Trophoblast cell (in vitro differentiated cells and primary cell): ENCODE data around the gene CRACR2B.
A peak's percentile ranks its signal among the peaks of the same experiment; 100 is the strongest.

ENCODE experiments used
- DNase-seq, 2 donors: peaks; one replicate each; pipeline ENCODE4 v3.0.0-alpha.2; 2016
- H2AFZ ChIP-seq: 2 replicates; pipeline ENCODE4 v1.6.1; 2013; ENCODE audit warnings: low read length, moderate library complexity, mild to moderate bottlenecking; ENCODE audit not compliant: insufficient read depth, poor library complexity
- H2AK5ac ChIP-seq: 2 replicates; pipeline ENCODE4 v1.6.1; 2013; ENCODE audit warnings: mild to moderate bottlenecking, low read length
- H2BK120ac ChIP-seq: 2 replicates; pipeline ENCODE4 v1.6.1; 2013; ENCODE audit warnings: low read length, mild to moderate bottlenecking, moderate library complexity; ENCODE audit not compliant: insufficient read depth, poor library complexity
- H2BK12ac ChIP-seq: 2 replicates; pipeline ENCODE4 v1.6.1; 2013; ENCODE audit warnings: mild to moderate bottlenecking, low read length, moderate library complexity
- H2BK5ac ChIP-seq: 2 replicates; pipeline ENCODE4 v1.6.1; 2013; ENCODE audit warnings: low read length, low read depth, moderate library complexity, mild to moderate bottlenecking; ENCODE audit not compliant: poor library complexity
- H3K14ac ChIP-seq: 2 replicates; pipeline ENCODE4 v1.6.1; 2013; ENCODE audit warnings: mild to moderate bottlenecking, low read length
- H3K18ac ChIP-seq: 2 replicates; pipeline ENCODE4 v1.6.1; 2013; ENCODE audit warnings: mild to moderate bottlenecking, low read length
- H3K23ac ChIP-seq: 2 replicates; pipeline ENCODE4 v1.6.1; 2013; ENCODE audit warnings: low read length
- H3K27ac ChIP-seq: 2 replicates; pipeline ENCODE4 v1.5.1; 2013; ENCODE audit warnings: low read depth, mild to moderate bottlenecking, inconsistent platforms, low read length, moderate library complexity
- H3K27me3 ChIP-seq: 2 replicates; pipeline ENCODE4 v1.6.1; 2013; ENCODE audit warnings: inconsistent platforms, mild to moderate bottlenecking, low read length, moderate library complexity; ENCODE audit not compliant: insufficient read depth
- H3K36me3 ChIP-seq, 2 experiments: 1 replicate in 1 of 2; 2 replicates in 1 of 2; pipeline ENCODE4 v1.6.1; 2013; ENCODE audit warnings: low read length in 2 of 2, mild to moderate bottlenecking in 2 of 2, moderate library complexity in 1 of 2; ENCODE audit not compliant: insufficient read depth in 2 of 2, control insufficient read depth in 1 of 2
- H3K4ac ChIP-seq: 2 replicates; pipeline ENCODE4 v1.6.1; 2013; ENCODE audit warnings: low read depth, mild to moderate bottlenecking, low read length, moderate library complexity
- H3K4me1 ChIP-seq, 2 experiments: 1 replicate in 1 of 2; 2 replicates in 1 of 2; pipeline ENCODE4 v1.6.1; 2013; ENCODE audit warnings: low read length in 2 of 2, mild to moderate bottlenecking in 2 of 2, moderate library complexity in 1 of 2; ENCODE audit not compliant: insufficient read depth in 2 of 2, control insufficient read depth in 1 of 2
- H3K4me2 ChIP-seq: 2 replicates; pipeline ENCODE4 v1.6.1; 2013; ENCODE audit warnings: inconsistent platforms, mild to moderate bottlenecking, low read length, moderate library complexity
- H3K4me3 ChIP-seq: 2 replicates; pipeline ENCODE4 v1.5.1; 2013; ENCODE audit warnings: mild to moderate bottlenecking, low read depth, low read length, inconsistent platforms
- H3K79me1 ChIP-seq: one replicate; pipeline ENCODE4 v1.6.1; 2013; ENCODE audit warnings: low read length
- H3K79me2 ChIP-seq: 2 replicates; pipeline ENCODE4 v1.6.1; 2013; ENCODE audit warnings: low read length, mild to moderate bottlenecking; ENCODE audit not compliant: control insufficient read depth, insufficient read depth, poor library complexity
- H3K9ac ChIP-seq: 2 replicates; pipeline ENCODE4 v1.6.1; 2013; ENCODE audit warnings: mild to moderate bottlenecking, low read length
- H3K9me3 ChIP-seq: 2 replicates; pipeline ENCODE4 v1.6.1; 2013; ENCODE audit warnings: low read depth, mild to moderate bottlenecking, control low read depth, inconsistent platforms, low read length; ENCODE audit not compliant: insufficient read depth
- H4K12ac ChIP-seq: 2 replicates; pipeline ENCODE4 v1.6.1; 2013; ENCODE audit warnings: low read depth, mild to moderate bottlenecking, low read length, moderate library complexity
- H4K8ac ChIP-seq: 2 replicates; pipeline ENCODE4 v1.6.1; 2013; ENCODE audit warnings: low read depth, mild to moderate bottlenecking, low read length, moderate library complexity
- H4K91ac ChIP-seq: one replicate; pipeline ENCODE4 v1.6.1; 2013; ENCODE audit warnings: low read depth, mild to moderate bottlenecking, low read length, moderate library complexity
- WGBS: extraction: QIAGEN DNeasy Blood & Tissue Kit; methylation state at CpG from one replicate; pipeline ENCODE4 v1.1.7; 2013; ENCODE audit warnings: missing lambda C conversion rate; ENCODE audit not compliant: insufficient read length, insufficient coverage; ENCODE audit errors: extremely low coverage; 5-methylcytosine and 5-hydroxymethylcytosine counted together

CRACR2B gene

DNA sequence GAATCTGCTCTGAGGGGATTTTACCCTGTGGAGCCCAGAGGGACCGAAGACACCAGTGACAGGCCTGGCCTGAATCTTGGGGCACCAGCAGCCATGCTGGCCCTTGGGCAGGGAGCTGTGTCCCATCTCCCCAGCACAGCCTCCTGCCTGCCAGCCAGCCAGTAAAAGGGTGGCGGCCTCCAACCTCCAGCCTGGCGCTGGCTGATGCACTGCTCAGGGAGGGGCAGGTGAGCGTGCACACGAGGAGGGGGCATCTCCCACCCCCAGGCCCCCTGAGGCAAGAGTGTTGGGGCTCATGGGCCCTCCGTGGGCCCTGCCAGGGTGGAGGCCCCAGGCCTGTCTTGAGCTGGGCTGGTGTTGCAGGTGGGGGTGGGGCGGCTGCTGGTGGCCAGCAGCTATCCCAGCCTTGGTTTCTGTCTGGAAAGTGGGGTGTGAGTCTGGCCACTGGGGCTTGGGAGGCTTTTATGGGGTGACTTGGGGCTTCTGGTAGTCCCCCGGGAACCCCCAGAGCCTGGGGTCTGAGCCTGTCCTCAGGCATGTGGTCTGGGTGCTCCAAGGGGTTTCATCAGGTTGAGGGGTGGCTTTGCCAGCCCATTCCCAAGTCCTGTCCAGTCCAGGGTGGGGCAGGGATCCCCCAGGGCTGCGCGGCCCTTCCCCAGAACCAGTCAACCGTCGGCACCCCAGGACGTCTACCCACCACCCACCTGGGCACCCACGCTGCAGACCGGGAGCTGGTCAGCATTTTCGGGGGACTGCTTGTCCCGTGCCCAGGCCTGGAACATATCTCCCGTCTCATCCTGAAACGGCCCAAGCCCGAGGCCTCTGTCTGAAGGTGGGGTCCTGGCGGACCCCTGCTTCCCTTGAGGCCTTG, 32.8 kb downstream of the CRACR2B start:
- Histone ChIP-seq H2BK120ac (no peak overlapping the region), H3K36me3 (peaks cover 0 to 5% of the 10 kb centered on the region in 2 experiments), H3K79me2 (no peaks in the 10 kb centered on the region), H4K91ac (no peak overlapping the region), H3K4ac (no peak overlapping the region), H2BK5ac (no peak overlapping the region), H4K12ac (no peak overlapping the region), H3K27ac (no peak overlapping the region), H3K27me3 (no peaks in the 10 kb centered on the region), H2AK5ac (no peak overlapping the region), H2BK12ac (no peak overlapping the region), H3K79me1 (no peaks in the 10 kb centered on the region), H3K4me1 (no peaks in the 10 kb centered on the region), H3K23ac (no peak overlapping the region), H3K4me2 (no peak overlapping the region), H2AFZ (no peak overlapping the region), H4K8ac (no peak overlapping the region), H3K4me3 (no peak overlapping the region), H3K18ac (no peak overlapping the region), H3K9ac (no peak overlapping the region), H3K14ac (no peak overlapping the region), H3K9me3 (peaks cover 1% of the 10 kb centered on the region)
- WGBS = no CpG with 5 or more reads among the region's 21 CpGs
- DNase-seq = no peak

DNA sequence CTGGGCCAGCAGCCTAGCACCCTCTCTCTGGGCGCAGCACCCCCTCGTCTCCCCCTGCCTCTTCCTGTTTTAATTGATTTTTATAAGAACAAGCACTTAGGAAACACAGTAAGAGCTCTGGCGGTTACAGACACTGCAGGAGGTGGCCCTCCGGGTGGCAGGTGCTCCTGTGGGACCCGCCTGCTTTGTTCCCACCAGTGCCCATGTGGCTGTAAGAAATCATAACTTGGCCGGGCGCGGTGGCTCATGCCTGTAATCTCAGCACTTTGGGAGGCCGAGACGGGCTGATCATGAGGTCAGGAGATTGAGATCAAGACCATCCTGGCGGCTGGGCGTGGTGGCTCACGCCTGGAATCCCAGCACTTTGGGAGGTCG, 33.4 kb downstream of the CRACR2B start:
- Histone ChIP-seq H4K12ac (no peak overlapping the region), H3K9ac (no peak overlapping the region), H3K18ac (no peak overlapping the region), H2BK5ac (no peak overlapping the region), H3K4me2 (no peak overlapping the region), H2BK12ac (no peak overlapping the region), H3K9me3 (peaks cover 1% of the 10 kb centered on the region), H3K4me3 (no peak overlapping the region), H2AK5ac (no peak overlapping the region), H4K8ac (no peak overlapping the region), H3K4me1 (no peaks in the 10 kb centered on the region), H3K14ac (no peak overlapping the region), H3K27me3 (no peaks in the 10 kb centered on the region), H3K27ac (no peak overlapping the region), H3K79me2 (no peaks in the 10 kb centered on the region), H3K36me3 (peaks cover 0 to 5% of the 10 kb centered on the region in 2 experiments), H2BK120ac (no peak overlapping the region), H3K79me1 (no peaks in the 10 kb centered on the region), H3K23ac (no peak overlapping the region), H4K91ac (no peak overlapping the region), H3K4ac (no peak overlapping the region), H2AFZ (no peak overlapping the region)
- WGBS = no CpG with 5 or more reads among the region's 14 CpGs
- DNase-seq = no peak

DNA sequence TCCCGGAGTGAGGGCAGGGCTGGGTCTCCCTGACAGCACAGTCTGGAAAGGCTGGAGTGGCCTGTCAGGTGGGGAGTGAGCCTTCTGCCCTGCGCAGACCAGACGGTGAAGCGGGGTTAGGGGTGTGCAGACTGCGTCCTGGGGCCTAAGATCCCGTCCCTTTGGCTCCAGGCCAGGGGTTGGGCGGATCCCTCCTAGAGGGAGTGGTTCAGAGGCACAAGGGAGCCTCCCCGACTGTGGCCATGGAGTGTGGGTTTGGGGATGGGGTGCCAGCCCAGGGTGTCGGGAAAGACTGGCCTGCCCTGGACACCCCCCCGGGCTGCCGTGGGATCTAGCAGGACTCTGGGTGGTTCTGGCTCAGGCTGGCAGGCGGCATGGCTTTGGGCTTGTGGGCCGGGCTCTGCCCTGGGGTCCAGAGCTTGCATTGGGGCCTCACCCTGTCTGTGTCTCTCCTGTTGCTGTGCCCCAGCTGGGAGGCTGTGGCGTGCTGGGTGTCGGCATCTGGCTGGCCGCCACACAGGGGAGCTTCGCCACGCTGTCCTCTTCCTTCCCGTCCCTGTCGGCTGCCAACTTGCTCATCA, 34.5 kb downstream of the CRACR2B start:
- H3K27ac ChIP-seq = no peak overlapping the region
- no peak overlapping the region for H3K4me3 ChIP-seq
- H3K23ac ChIP-seq = no peak overlapping the region
- no peak overlapping the region for H2AK5ac ChIP-seq
- no peak overlapping the region for H2BK12ac ChIP-seq
- WGBS = no CpG with 5 or more reads among the region's 20 CpGs
- H4K8ac ChIP-seq = no peak overlapping the region
- H3K79me1 ChIP-seq = no peaks in the 10 kb centered on the region
- H2AFZ ChIP-seq = no peak overlapping the region
- H3K79me2 ChIP-seq = no peaks in the 10 kb centered on the region
- H3K27me3 ChIP-seq = no peaks in the 10 kb centered on the region
- H3K4me2 ChIP-seq = no peak overlapping the region
- H3K4me1 ChIP-seq = no peaks in the 10 kb centered on the region
- no peak overlapping the region for H3K9ac ChIP-seq
- no peak overlapping the region for H4K12ac ChIP-seq
- H3K9me3 ChIP-seq = peaks cover 1% of the 10 kb centered on the region
- H2BK5ac ChIP-seq = no peak overlapping the region
- no peak overlapping the region for H2BK120ac ChIP-seq
- no peak overlapping the region for H3K14ac ChIP-seq
- no peak overlapping the region for H3K18ac ChIP-seq
- DNase-seq = no peak
- peaks cover 5 to 7% of the 10 kb centered on the region in 2 experiments for H3K36me3 ChIP-seq
- H4K91ac ChIP-seq = no peak overlapping the region
- H3K4ac ChIP-seq = no peak overlapping the region

DNA sequence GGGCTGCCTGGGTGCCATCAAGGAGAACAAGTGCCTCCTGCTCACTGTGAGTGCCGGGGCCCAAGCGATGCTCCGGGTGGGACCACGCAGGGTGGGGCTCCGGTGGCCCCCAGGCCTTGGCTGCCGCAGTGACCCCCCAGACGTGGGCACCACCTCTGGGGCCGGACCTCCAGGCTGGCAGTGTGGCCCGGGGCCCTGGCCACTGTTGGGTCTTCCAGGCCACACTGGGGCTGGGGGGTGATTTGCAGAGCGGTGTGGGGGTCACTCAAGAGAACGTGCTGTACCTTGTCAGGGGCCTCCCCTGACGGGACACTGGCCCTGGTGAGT, 34.9 kb downstream of the CRACR2B start:
- no CpG with 5 or more reads among the region's 12 CpGs for WGBS
- H3K9ac ChIP-seq = no peak overlapping the region
- H3K18ac ChIP-seq = no peak overlapping the region
- H3K23ac ChIP-seq = no peak overlapping the region
- no peak overlapping the region for H4K8ac ChIP-seq
- no peak overlapping the region for H3K4me2 ChIP-seq
- H3K36me3 ChIP-seq = peaks cover 5 to 7% of the 10 kb centered on the region in 2 experiments
- no peak overlapping the region for H2AFZ ChIP-seq
- no peaks in the 10 kb centered on the region for H3K4me1 ChIP-seq
- no peaks in the 10 kb centered on the region for H3K79me2 ChIP-seq
- H3K14ac ChIP-seq = no peak overlapping the region
- no peak overlapping the region for H2AK5ac ChIP-seq
- no peak overlapping the region for H2BK5ac ChIP-seq
- H2BK120ac ChIP-seq = no peak overlapping the region
- peaks cover 1% of the 10 kb centered on the region for H3K9me3 ChIP-seq
- no peak overlapping the region for H3K4ac ChIP-seq
- H3K27ac ChIP-seq = no peak overlapping the region
- H4K91ac ChIP-seq = no peak overlapping the region
- H2BK12ac ChIP-seq = no peak overlapping the region
- H3K4me3 ChIP-seq = no peak overlapping the region
- DNase-seq = no peak
- peak overlapping the region; percentile 7 for H4K12ac ChIP-seq
- no peaks in the 10 kb centered on the region for H3K79me1 ChIP-seq
- H3K27me3 ChIP-seq = no peaks in the 10 kb centered on the region
